ENCODE measurements around the gene ZNF318. TPM values are rescaled to one million over a fixed set of nuclear protein-coding genes. Genes with fewer than 3 reads are reported as not detected.

The ZNF318 gene
- total RNA-seq, 1 experiment from 2014 or later: 15.8 TPM

GRCh38 chr6:43313813-43314212 lies 55.6 kb downstream of the ZNF318 start:
- CTCF ChIA-PET: interaction anchor here (0.6 to 1.1 kb wide), 4 partner anchors 14 to 894 kb away, joined by 3 to 8 read pairs (median 4); no protein-coding TSS in a partner anchor
- peaks cover 18% of the 10 kb centered on the region for H3K4me1 Mint-ChIP-seq (ENCODE audit: low read depth, unreplicated experiment)
- intact Hi-C loops (cut with micrococcal nuclease; ENCODE audit: unreplicated experiment): no loop called here
- no peak overlapping the region for H3K27ac Mint-ChIP-seq (ENCODE audit: unreplicated experiment)
- H3K36me3 Mint-ChIP-seq (ENCODE audit: insufficient read depth, unreplicated experiment): peaks cover under 1% of the 10 kb centered on the region
- DNase-seq: no peak
- no peak overlapping the region for H3K4me3 Mint-ChIP-seq (ENCODE audit: low read depth, unreplicated experiment)
- no TSS peak for BruUV-seq (replicated peaks)
- peaks cover 47% of the 10 kb centered on the region for H3K27me3 Mint-ChIP-seq (ENCODE audit: unreplicated experiment)
- TF ChIP-seq CTCF (IDR thresholded peaks at IDR 0.05; ENCODE audit: unreplicated experiment): no peak
- no peaks in the 10 kb centered on the region for H3K9me3 Mint-ChIP-seq (ENCODE audit: low read depth, unreplicated experiment)

GRCh38 chr6:43311666-43312065 lies 57.8 kb downstream of the ZNF318 start:
- no peak for DNase-seq

GRCh38 chr6:43310624-43311023 lies 58.8 kb downstream of the ZNF318 start:
- Mint-ChIP-seq H3K4me1 (ENCODE audit: low read depth, unreplicated experiment) (peaks cover 10% of the 10 kb centered on the region), H3K36me3 (ENCODE audit: insufficient read depth, unreplicated experiment) (peaks cover 9% of the 10 kb centered on the region), H3K27me3 (ENCODE audit: unreplicated experiment) (peaks cover 22% of the 10 kb centered on the region), H3K9me3 (ENCODE audit: low read depth, unreplicated experiment) (no peaks in the 10 kb centered on the region), H3K27ac (ENCODE audit: unreplicated experiment) (no peak overlapping the region), H3K4me3 (ENCODE audit: low read depth, unreplicated experiment) (no peak overlapping the region)
- CTCF ChIA-PET: no interaction called here
- BruUV-seq (replicated peaks): no TSS peak
- no peak for TF ChIP-seq CTCF (IDR thresholded peaks at IDR 0.05; ENCODE audit: unreplicated experiment)
- no peak for DNase-seq
- intact Hi-C loops (cut with micrococcal nuclease; ENCODE audit: unreplicated experiment): no loop called here

More at GRCh38 chr6:43311666-43312065, 57.8 kb downstream of the ZNF318 start:
- Mint-ChIP-seq H3K27ac (ENCODE audit: unreplicated experiment) (no peak overlapping the region), H3K36me3 (ENCODE audit: insufficient read depth, unreplicated experiment) (peaks cover 9% of the 10 kb centered on the region), H3K4me1 (ENCODE audit: low read depth, unreplicated experiment) (peaks cover 18% of the 10 kb centered on the region), H3K4me3 (ENCODE audit: low read depth, unreplicated experiment) (no peak overlapping the region), H3K9me3 (ENCODE audit: low read depth, unreplicated experiment) (no peaks in the 10 kb centered on the region), H3K27me3 (ENCODE audit: unreplicated experiment) (peaks cover 32% of the 10 kb centered on the region)
- no TSS peak for BruUV-seq (replicated peaks)
- intact Hi-C loops (cut with micrococcal nuclease; ENCODE audit: unreplicated experiment): no loop called here
- CTCF ChIA-PET: interaction anchor here (0.6 to 1.7 kb wide), 2 partner anchors 15 to 470 kb away, joined by 3 to 4 read pairs; no protein-coding TSS in a partner anchor
- no peak for TF ChIP-seq CTCF (IDR thresholded peaks at IDR 0.05; ENCODE audit: unreplicated experiment)

GRCh38 chr6:43310134-43310533 lies 59.3 kb downstream of the ZNF318 start:
- BruUV-seq (replicated peaks): no TSS peak
- no peaks in the 10 kb centered on the region for H3K9me3 Mint-ChIP-seq (ENCODE audit: low read depth, unreplicated experiment)
- CTCF ChIA-PET: no interaction called here
- H3K27me3 Mint-ChIP-seq (ENCODE audit: unreplicated experiment): peaks cover 17% of the 10 kb centered on the region
- peaks cover 10% of the 10 kb centered on the region for H3K4me1 Mint-ChIP-seq (ENCODE audit: low read depth, unreplicated experiment)
- H3K36me3 Mint-ChIP-seq (ENCODE audit: insufficient read depth, unreplicated experiment): peaks cover 9% of the 10 kb centered on the region
- H3K4me3 Mint-ChIP-seq (ENCODE audit: low read depth, unreplicated experiment): no peak overlapping the region
- intact Hi-C loops (cut with micrococcal nuclease; ENCODE audit: unreplicated experiment): no loop called here
- no peak for TF ChIP-seq CTCF (IDR thresholded peaks at IDR 0.05; ENCODE audit: unreplicated experiment)
- H3K27ac Mint-ChIP-seq (ENCODE audit: unreplicated experiment): no peak overlapping the region
- no peak for DNase-seq
